HG03442 (cell line): Measurements from ENCODE around the gene IFITM1.

Source experiments
- ATAC-seq: cut with Tn5 transposase; IDR thresholded peaks from one replicate; pipeline ENCODE4 v1.9.1; 2021; ENCODE audit warnings: mild to moderate bottlenecking, moderate library complexity; ENCODE audit not compliant: unreplicated experiment

Gene IFITM1

DNA sequence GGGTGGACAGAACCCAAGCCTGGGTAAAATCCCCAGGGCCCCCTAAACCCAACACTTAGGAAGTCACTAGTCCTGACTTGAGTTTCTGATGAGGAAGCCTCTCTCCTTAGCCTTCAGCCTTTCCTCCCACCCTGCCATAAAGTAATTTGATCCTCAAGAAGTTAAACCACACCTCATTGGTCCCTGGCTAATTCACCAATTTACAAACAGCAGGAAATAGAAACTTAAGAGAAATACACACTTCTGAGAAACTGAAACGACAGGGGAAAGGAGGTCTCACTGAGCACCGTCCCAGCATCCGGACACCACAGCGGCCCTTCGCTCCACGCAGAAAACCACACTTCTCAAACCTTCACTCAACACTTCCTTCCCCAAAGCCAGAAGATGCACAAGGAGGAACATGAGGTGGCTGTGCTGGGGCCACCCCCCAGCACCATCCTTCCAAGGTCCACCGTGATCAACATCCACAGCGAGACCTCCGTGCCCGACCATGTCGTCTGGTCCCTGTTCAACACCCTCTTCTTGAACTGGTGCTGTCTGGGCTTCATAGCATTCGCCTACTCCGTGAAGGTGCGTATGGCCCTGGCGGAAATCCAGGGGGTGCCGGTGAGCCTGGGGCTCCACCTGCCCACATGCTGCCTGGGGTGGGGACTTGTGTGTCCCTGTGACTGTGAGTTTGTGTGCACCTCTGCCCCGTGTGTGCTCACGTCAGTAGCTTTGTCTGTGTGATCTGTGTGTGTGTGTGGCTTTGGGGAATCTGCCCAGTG is at the start of gene IFITM1:
Gene IFITM1 (plus strand): TSS at position 254 of the 767 bp plus-strand sequence. CDS start 131 bp downstream, at position 385.
- no peak for ATAC-seq

DNA sequence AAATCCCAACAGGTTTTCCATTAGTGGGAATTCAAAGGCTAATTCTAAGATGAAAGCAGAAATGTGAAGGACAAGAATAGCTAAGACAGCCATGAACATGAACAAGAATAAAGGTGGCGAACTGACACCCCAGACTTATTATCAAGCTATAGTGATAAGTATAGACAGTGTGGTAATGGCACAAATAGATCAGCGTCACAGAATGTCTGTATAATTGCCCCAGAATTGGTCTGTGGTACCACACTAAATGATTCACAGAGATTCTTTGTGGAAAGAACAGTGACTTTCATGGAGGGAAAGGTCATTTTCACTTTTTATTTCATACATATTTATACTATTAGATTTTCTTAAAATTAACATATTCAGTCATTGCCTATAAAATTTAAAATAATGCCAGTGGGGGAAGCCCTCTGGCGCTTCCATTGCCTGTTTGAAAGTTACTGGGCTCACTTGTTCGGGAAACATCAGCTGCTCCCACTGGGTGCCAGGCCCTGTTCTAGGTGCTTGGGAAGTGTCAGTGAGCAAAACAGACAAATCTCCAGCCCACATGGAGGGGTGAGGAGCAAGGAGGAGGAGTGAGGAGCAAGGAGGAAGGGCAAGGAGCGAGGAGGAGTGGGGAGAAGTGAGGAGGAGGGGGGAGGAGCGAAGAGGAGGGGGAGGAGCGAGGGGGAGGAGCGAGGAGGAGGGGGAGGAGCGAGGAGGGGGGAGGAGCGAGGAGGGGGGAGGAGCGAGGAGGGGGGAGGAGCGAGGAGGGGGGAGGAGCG is 47.0 kb upstream of the IFITM1 start:
- no peak for ATAC-seq

DNA sequence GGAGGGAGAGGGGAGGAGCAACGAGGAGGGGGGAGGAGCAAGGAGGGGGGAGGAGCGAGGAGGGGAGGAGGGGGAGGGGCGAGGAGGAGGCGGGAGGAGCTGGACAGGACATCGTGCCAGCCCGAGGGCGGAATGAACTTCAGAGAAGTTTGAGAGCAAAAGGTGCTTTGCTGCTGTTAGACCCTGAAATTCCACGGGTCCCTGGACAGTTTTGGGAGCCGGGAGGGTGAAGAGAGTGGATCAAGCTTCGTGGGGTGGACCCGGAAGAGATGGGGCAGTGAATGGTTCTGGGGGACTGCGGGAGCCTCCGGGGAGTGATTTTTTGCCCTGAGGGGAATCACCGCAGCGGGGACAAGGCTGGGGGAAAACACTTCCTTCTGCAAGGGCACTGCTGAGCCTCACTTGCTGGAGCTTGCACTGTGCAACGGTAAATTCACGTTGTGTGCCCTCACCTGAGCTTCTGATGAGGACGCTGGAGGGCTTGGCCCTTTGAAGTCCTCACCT is 46.3 kb upstream of the IFITM1 start:
- ATAC-seq = no peak

- ATAC-seq = peak; percentile 40
Observed at GRCh38 chr11:268716-269145, 45.1 kb upstream of the IFITM1 start.

- ATAC-seq = peak; percentile 67
Observed at GRCh38 chr11:269146-269890, 44.5 kb upstream of the IFITM1 start.

DNA sequence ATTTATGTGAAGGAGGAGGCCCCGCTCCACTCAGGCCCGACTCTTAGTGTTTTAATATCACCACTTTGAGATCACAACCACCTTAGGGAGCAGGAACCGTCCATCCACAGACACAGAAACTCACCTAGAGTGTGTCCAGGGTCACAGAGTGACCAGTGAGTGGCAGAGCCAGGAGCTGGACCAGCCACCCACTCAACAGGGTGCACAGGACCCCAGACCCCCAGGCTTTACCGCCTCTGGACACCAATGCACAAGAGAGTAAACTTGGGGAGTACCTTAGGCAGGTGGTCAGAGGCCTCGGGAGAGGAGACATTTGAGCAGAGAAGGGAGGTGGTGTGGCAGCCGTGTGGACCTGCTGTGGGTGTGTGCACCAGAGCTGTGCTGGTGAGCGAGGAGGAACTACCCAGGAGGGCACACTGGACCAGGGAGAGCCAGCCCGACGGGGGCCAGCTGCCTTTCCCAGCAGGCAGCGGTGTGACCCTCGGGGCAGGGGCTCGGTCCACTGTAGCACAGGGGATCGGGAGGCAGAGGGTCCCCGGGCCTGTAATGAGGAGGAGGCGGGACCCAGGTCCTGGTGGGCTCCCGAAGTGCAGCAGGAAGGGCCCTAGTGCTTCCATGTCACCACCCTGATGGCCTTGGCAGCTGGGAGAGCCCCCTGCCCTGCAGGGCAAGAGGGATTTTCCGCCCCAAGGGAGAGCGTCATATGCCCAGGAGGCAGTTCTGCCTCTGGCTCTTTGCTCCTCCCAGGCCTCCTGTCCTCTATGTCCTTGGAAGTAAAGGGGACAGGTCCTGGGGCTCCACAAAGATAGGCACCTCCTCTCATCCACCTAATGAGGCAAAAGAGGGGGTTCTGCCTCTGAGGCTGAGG is 43.2 kb upstream of the IFITM1 start:
- ATAC-seq = no peak

DNA sequence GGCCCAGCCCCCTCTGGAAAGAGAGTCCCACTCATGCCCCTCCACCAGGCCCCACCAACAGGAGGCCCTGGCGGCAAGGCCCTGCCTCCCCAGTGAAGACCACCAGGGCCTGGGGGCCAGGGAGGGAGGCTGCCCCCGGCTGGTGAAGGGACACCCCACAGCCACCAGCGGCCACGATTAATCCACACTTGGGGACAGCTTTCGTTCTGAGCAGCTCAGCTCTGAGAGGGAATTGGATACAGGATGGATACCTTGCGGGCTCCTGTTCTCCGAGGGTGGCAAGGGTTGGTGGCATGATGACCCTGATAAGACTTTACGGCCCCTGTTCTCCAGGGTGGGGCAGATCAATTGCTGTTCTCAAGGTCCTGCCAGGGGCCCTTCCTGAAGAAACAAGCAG is 42.5 kb upstream of the IFITM1 start:
- no peak for ATAC-seq

DNA sequence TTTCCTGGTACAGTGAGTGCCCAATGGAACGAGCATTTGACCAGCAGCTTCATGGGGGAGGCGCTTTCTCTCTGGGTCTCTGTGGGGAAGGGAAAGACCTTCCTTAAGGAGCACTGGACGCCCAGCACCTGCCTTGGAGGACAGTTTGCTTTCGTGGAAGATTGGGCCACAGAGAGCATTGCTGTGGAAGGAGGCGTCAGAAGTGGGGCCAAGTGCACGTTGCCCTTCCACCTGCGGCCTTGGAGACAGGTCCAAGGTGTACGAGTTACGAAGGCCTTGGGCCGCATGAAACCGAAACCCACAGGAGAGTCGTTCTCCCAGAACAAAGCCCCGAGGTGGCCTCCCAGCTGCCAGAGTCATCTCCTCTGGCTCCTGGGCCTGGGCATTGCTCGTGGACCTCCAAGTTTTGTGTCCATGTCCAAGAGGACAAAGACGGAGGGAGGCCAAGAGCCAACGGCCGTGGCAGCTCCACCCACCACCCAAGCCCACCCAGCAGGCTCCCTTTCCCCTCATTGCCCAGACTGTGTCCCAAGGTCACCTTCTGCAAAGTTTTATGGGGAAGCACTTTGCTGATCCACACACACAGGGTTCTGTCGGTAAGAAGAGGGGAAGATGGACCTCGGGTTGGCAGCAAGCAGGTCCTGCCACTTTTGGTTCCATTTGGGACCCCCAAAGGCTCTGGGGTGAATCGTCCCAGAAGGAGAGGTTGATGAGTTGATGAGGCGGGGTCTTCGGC is 41.5 kb upstream of the IFITM1 start:
- ATAC-seq = no peak

DNA sequence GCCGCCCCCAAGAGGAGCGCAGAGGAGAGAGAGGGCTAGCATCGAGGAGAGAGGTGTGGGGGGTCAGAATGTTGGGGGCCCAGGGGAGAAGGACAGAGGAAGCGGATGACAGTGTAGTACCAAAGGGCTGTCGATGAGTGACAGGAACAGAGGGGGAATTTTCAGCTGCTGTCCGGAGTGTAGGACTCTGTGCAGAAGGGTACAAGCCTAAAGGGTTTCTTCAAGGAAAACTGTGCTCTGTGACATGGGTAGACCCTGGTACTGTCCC is 41.0 kb upstream of the IFITM1 start:
- ATAC-seq = no peak

- no peak for ATAC-seq
Observed at GRCh38 chr11:276219-276618, 37.6 kb upstream of the IFITM1 start.

DNA sequence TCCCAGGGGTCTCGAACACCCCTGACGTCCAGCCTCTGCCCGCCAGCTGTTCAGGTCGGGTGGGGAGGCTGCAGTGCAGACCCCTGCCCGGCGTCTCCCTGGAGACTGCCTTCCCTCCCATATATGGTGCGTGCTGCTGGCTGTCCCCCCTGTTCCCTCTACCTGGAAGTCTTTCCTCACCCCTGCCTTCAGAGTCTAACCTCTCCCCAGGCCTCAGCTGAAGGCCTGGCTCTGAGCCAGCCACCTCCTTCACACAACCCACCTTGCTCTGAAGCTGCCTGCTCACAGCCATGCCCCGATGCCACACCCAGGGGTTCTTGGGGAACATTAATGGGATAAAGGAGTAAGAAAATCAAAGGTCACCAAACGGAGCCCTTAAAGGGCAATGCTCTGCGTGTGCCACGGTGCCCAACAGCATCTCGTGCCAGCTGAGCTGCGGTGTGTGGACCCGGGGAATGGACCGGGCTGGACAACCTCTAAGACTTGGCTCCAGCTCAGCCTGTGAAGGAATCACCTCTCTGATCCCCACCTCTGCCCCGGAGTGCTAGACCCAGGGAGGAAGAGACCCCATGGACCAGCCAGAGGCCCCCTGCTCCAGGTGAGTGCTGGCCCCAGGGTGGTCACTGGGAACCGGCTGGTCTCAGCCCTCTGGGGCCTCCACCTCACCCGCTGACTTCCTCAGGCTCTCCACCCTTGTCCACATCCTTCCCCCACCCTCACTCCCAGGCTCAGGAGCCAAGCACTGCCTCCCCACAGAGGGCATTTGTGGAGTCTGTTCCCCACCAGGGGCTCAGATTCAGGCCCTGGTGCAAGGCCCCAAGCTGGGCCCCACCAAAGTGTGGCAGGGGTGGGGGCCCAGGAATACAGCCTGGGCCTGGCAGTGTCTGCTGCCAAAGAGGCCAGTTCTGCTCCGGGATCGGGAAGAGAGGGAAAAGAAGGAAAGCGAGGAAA is 35.6 kb upstream of the IFITM1 start, which contains the start of gene NLRP6:
Gene NLRP6 (plus strand): TSS at position 407 of the 951 bp plus-strand sequence. CDS start 163 bp downstream, at position 570.
- ATAC-seq = no peak

GRCh38 chr11:279040-279965 is 34.5 kb upstream of the IFITM1 start:
- no peak for ATAC-seq

DNA sequence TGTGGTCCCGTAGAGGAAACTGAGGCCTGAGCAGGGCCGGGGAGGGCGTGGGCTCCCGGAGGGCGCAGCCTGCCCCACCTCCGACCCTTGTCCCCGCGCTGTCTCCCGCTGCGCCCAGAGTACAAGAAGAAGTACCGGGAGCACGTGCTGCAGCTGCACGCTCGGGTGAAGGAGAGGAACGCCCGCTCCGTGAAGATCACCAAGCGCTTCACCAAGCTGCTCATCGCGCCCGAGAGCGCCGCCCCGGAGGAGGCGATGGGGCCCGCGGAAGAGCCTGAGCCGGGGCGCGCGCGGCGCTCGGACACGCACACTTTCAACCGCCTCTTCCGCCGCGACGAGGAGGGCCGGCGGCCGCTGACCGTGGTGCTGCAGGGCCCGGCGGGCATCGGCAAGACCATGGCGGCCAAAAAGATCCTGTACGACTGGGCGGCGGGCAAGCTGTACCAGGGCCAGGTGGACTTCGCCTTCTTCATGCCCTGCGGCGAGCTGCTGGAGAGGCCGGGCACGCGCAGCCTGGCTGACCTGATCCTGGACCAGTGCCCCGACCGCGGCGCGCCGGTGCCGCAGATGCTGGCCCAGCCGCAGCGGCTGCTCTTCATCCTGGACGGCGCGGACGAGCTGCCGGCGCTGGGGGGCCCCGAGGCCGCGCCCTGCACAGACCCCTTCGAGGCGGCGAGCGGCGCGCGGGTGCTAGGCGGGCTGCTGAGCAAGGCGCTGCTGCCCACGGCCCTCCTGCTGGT is 33.7 kb upstream of the IFITM1 start:
- no peak for ATAC-seq

- no peak for ATAC-seq
Observed at GRCh38 chr11:280706-281485, 32.9 kb upstream of the IFITM1 start.

DNA sequence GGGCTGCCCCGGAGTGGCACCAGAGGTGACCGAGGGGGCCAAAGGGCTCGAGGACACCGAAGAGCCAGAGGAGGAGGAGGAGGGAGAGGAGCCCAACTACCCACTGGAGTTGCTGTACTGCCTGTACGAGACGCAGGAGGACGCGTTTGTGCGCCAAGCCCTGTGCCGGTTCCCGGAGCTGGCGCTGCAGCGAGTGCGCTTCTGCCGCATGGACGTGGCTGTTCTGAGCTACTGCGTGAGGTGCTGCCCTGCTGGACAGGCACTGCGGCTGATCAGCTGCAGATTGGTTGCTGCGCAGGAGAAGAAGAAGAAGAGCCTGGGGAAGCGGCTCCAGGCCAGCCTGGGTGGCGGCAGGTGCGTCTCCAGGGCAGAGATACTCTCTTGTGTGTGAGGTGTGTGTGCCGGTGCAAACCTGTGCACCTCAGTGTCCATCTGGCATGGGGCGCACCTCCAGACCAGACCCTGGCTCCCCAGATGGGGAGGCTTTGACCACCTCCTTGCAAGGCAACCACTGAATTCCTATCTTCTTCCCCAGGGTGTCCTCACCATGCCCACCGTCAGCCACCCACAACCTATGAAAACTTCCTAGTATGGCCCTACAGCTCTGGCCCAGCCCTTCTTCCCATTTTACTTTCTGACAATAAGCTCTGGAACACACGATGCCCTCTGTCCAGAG is 32.2 kb upstream of the IFITM1 start:
- no peak for ATAC-seq

GRCh38 chr11:282171-282570 is 31.7 kb upstream of the IFITM1 start:
- ATAC-seq = no peak
